Left renal cortex interstitium (tissue), 4 donors: ENCODE measurements around the gene OPALIN. TPM values are rescaled to one million over a fixed set of nuclear protein-coding genes. Genes with fewer than 3 reads are reported as not detected.
"Not testable (repeated sequence)": the region's sequence is repeated elsewhere in the genome, so short reads cannot be mapped to it uniquely, and the experiment has no call there.

ENCODE experiments used
- DNase-seq, 4 donors: peaks; one replicate each; pipeline ENCODE4 v3.0.0-alpha.2; 2013; ENCODE audit warnings: low read depth in 4 of 4, low spot score in 2 of 4, missing footprints in 1 of 4
- polyA plus RNA-seq, 4 donors: library from polyadenylated mRNA; unstranded; fragments of 120-200 nt; gene quantifications; one replicate each; pipeline ENCODE4 v1.2.1, GENCODE V29; 2013; ENCODE audit not compliant: insufficient read length in 4 of 4

The OPALIN gene
- polyA plus RNA-seq, 4 donors = not detected

DNA sequence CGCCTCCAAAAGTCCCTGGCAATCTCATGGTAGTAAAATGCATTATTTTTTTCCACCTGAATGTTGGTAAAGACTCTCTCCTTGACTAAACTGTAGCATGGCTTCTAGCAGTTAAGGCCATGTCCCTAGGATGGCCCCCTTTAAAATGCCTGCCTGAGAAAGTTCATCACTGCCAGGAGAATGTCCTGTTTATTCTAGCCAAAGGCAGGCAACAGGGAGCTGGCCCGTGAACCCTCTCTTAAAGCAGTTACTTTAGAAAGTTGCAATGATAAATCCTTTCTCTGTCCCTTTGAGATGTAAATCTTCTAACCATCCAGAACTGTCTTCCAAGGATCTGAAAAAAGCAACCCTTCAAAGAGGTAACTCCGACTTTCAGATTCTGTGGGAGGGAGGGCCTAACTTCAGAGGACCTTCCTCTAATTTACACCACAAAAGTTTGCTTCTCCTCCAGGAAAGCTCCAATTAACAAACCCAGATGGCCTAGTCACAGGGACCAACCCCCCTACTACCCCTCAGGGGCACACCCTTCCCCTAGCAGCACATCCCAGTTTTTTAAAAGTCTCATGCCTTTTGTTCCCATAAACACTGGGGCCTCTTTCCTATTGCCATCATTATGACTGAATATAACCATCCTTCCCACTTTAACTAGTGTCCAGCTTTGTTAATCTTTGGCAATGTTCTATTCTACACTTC, 49.0 kb downstream of the OPALIN start:
- no peak for DNase-seq

GRCh38 chr10:96308854-96309253, 49.9 kb downstream of the OPALIN start:
- DNase-seq = not testable (repeated sequence)

- no peak for DNase-seq
These were observed 52.3 kb downstream of the OPALIN start for GRCh38 chr10:96306516-96306915.

GRCh38 chr10:96305019-96305418, 53.8 kb downstream of the OPALIN start:
- DNase-seq = no peak

GRCh38 chr10:96304230-96304629, 54.6 kb downstream of the OPALIN start, which contains the start of gene DNTT:
Gene DNTT (plus strand): TSS chr10:96304434. CDS start chr10:96304498, 64 bp downstream.
- no peak for DNase-seq

GRCh38 chr10:96301616-96302015, 57.2 kb downstream of the OPALIN start:
- DNase-seq = no peak

DNA sequence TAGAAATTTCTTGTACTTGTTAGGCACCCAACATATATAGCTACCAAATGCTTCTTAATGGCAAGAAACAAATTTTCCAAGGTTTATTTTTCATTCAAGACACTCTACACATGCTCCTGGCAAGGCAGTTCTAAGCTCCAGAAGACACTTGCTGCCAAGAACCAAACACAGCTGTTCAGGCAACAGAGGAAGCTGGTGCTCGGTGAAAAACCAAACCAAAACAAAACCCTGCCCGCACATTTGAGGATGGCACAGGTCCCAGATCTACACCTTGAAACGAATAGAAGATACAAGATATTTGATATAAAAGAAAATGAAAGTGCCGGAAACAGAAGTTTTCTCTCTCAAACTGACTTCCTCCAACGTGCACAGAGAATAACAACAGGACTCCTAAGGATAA, 59.4 kb downstream of the OPALIN start:
- DNase-seq = no peak

- DNase-seq = no peak
These were observed 60.4 kb downstream of the OPALIN start for GRCh38 chr10:96298362-96298761.

GRCh38 chr10:96297486-96297885, 61.3 kb downstream of the OPALIN start:
- DNase-seq = no peak

GRCh38 chr10:96295475-96295874, 63.3 kb downstream of the OPALIN start:
- DNase-seq = no peak

Other genes starting within 250 kb of the OPALIN start
- gene ZNF518A, start 228.7 kb downstream of the OPALIN start, polyA plus RNA-seq = 10 to 100 TPM; 30.7 to 61.7 (median 41.7) TPM
- 10 to 100 TPM; 33.4 to 61.8 (median 42.5) TPM for gene BLNK, start 87.4 kb downstream of the OPALIN start, polyA plus RNA-seq
- gene DNTT, start 54.6 kb downstream of the OPALIN start, polyA plus RNA-seq = under 1 TPM; 0.09 to 0.35 (median 0.24) TPM
- under 1 TPM; 0.65 to 0.91 (median 0.74) TPM for gene TLL2, start 154.9 kb upstream of the OPALIN start, polyA plus RNA-seq
- gene TM9SF3, start 228.0 kb upstream of the OPALIN start, polyA plus RNA-seq = 100 to 1,000 TPM; 161 to 209 (median 191) TPM